Endodermal cell (in vitro differentiated cells): ENCODE measurements around the gene CFAP70. TPM values are rescaled to one million over a fixed set of nuclear protein-coding genes. Genes with fewer than 3 reads are reported as not detected.

Source experiments
- DNase-seq: peaks from one replicate; pipeline ENCODE4 v3.0.0-alpha.2; 2017
- H3K27ac ChIP-seq: 2 replicates; pipeline ENCODE4 v1.5.1; 2013; ENCODE audit warnings: mild to moderate bottlenecking, low read depth, low read length, moderate library complexity
- H3K27me3 ChIP-seq: 2 replicates; pipeline ENCODE4 v1.6.1; 2013; ENCODE audit warnings: mild to moderate bottlenecking, low read length, moderate library complexity; ENCODE audit not compliant: insufficient read depth, control insufficient read depth, poor library complexity, severe bottlenecking
- H3K36me3 ChIP-seq: 2 replicates; pipeline ENCODE4 v1.7.0; 2013; ENCODE audit warnings: mild to moderate bottlenecking, low read length, moderate library complexity; ENCODE audit not compliant: control insufficient read depth, insufficient read depth
- H3K4me1 ChIP-seq: one replicate; pipeline ENCODE4 v1.7.0; 2013; ENCODE audit warnings: low read length; ENCODE audit not compliant: control insufficient read depth, insufficient read depth
- H3K4me3 ChIP-seq: 2 replicates; pipeline ENCODE4 v1.5.1; 2013; ENCODE audit warnings: mild to moderate bottlenecking, low read length, moderate library complexity
- H3K9ac ChIP-seq: 2 replicates; pipeline ENCODE4 v1.6.1; 2013; ENCODE audit warnings: mild to moderate bottlenecking, low read length, moderate library complexity; ENCODE audit not compliant: poor library complexity, severe bottlenecking; ENCODE audit errors: extremely low read depth
- H3K9me3 ChIP-seq: 2 replicates; pipeline ENCODE4 v1.6.1; 2013; ENCODE audit warnings: mild to moderate bottlenecking, low read length, moderate library complexity; ENCODE audit not compliant: control insufficient read depth
- H3K27ac Mint-ChIP-seq: 2 replicates; pipeline ENCODE4 v1.8.0; 2020; ENCODE audit warnings: mixed read lengths
- H3K27me3 Mint-ChIP-seq: 2 replicates; pipeline ENCODE4 v1.8.0; 2021; ENCODE audit warnings: mild to moderate bottlenecking, mixed read lengths; ENCODE audit not compliant: insufficient read depth
- H3K36me3 Mint-ChIP-seq: 2 replicates; pipeline ENCODE4 v1.8.0; 2020; ENCODE audit warnings: low read depth, mixed read lengths
- H3K4me1 Mint-ChIP-seq: 2 replicates; pipeline ENCODE4 v1.8.0; 2020; ENCODE audit warnings: mixed read lengths
- H3K4me3 Mint-ChIP-seq: 2 replicates; pipeline ENCODE4 v1.8.0; 2020; ENCODE audit warnings: mild to moderate bottlenecking, moderate library complexity, mixed read lengths
- H3K9me3 Mint-ChIP-seq: 2 replicates; pipeline ENCODE4 v1.8.0; 2020; ENCODE audit warnings: mild to moderate bottlenecking, mixed read lengths
- CTCF ChIP-seq: fragments of 200-600 bp; sonication (generic); conservative IDR thresholded peaks from 2 replicates; pipeline ENCODE4 v1.5.0; 2021; ENCODE audit warnings: antibody characterized with exemption, mild to moderate bottlenecking
- WGBS, 2 experiments: methylation state at CpG; one replicate each; pipeline versions ENCODE4 v1.1.5 to v1.1.7; 2013; ENCODE audit warnings: missing lambda C conversion rate in 2 of 2, mixed read lengths in 1 of 2; ENCODE audit not compliant: insufficient coverage in 1 of 2, insufficient read length in 1 of 2; 5-methylcytosine and 5-hydroxymethylcytosine counted together
- long read RNA-seq, 4 experiments: library from polyadenylated mRNA in 2 of 4; library from RNA in 1 of 4; library from capped mRNA in 1 of 4; stranded (forward) in 3 of 4; unstranded in 1 of 4; transcript quantifications; one replicate each; pipeline ENCODE4 v2.0.0, GENCODE V29; 2020 to 2021; ENCODE audit warnings: inconsistent platforms in 1 of 4
- polyA plus RNA-seq, 2 experiments: library from polyadenylated mRNA; stranded (reverse); fragments of 50-300 nt; gene quantifications; one replicate each; pipeline ENCODE4 v1.2.3, GENCODE V29; 2013
- total RNA-seq, 2 donors: library from RNA; stranded (reverse); fragmentation: NEBNext Ultra II Directional in 1 of 2; extraction: Animal tissue kit (Norgen Biotek cat#: 25700) in 1 of 2; gene quantifications; 2 replicates in 1 of 2; 3 replicates in 1 of 2; pipeline ENCODE4 v1.2.1, GENCODE V29; 2021

CFAP70 gene
- under 1 TPM; 0.58 to 0.77 TPM for total RNA-seq
- polyA plus RNA-seq (2013, experiment 1 of 2) = 0.53 TPM
- polyA plus RNA-seq (2013, experiment 2 of 2) = 0.50 TPM
- long read RNA-seq, experiment 1 = 0 reads
- long read RNA-seq, experiment 2, partial matches to known transcripts = 1 of 2 reads
- long read RNA-seq, experiment 2, other reads (novel, unspliced or antisense) = 1 of 2 reads
- long read RNA-seq, experiment 3, partial matches to known transcripts = 1 of 4 reads
- long read RNA-seq, experiment 3, other reads (novel, unspliced or antisense) = 3 of 4 reads
- long read RNA-seq, experiment 4, partial matches to known transcripts = 2 of 2 reads
- long read RNA-seq, experiment 4, other reads (novel, unspliced or antisense) = 0 of 2 reads

GRCh38 chr10:73358331-73359279 lies at the start of gene CFAP70:
TSS of gene CFAP70 (minus strand) at chr10:73358864. CDS start at chr10:73354796, 4,068 bp downstream.
- no peak within 1 kb of the TSS for H3K27ac ChIP-seq
- 6 to 7% methylated on average over 18 to 44 of the region's 45 CpGs for WGBS, 2 experiments

GRCh38 chr10:73408061-73408460 lies 49.4 kb upstream of the CFAP70 start:
- Histone ChIP-seq H3K4me1 (no peaks in the 10 kb centered on the region), H3K4me3 (no peak overlapping the region), H3K36me3 (peaks cover 22% of the 10 kb centered on the region), H3K27me3 (no peaks in the 10 kb centered on the region), H3K27ac (no peak overlapping the region), H3K9me3 (peaks cover 5% of the 10 kb centered on the region), H3K9ac (no peak overlapping the region)
- DNase-seq = no peak
- Mint-ChIP-seq H3K4me3 (no peak overlapping the region), H3K27me3 (no peaks in the 10 kb centered on the region), H3K4me1 (peaks cover 24% of the 10 kb centered on the region), H3K36me3 (peaks cover 22% of the 10 kb centered on the region), H3K9me3 (no peaks in the 10 kb centered on the region), H3K27ac (no peak overlapping the region)
- 91 to 92% methylated on average over 4 to 5 of the region's 5 CpGs for WGBS, 2 experiments
- TF ChIP-seq CTCF = no peak

More at GRCh38 chr10:73358331-73359279, at the start of gene CFAP70:
- H3K9me3 Mint-ChIP-seq = peaks cover 11% of the 10 kb centered on the region
- H3K4me1 Mint-ChIP-seq = no peaks in the 10 kb centered on the region
- H3K4me3 Mint-ChIP-seq = peak within 1 kb of the TSS; percentile 93
- Histone ChIP-seq H3K36me3 (peaks cover 3% of the 10 kb centered on the region), H3K9me3 (peaks cover 14% of the 10 kb centered on the region), H3K9ac (peak within 1 kb of the TSS; percentile 81), H3K4me1 (no peaks in the 10 kb centered on the region), H3K27me3 (peaks cover 41% of the 10 kb centered on the region), H3K4me3 (peak within 1 kb of the TSS; percentile 83)
- peaks cover 37% of the 10 kb centered on the region for H3K27me3 Mint-ChIP-seq
- TF ChIP-seq CTCF = no peak
- peak; percentile 97 for DNase-seq
- peaks cover 9% of the 10 kb centered on the region for H3K36me3 Mint-ChIP-seq
- H3K27ac Mint-ChIP-seq = peak within 1 kb of the TSS; percentile 99

- 80 to 100% methylated on average over 1 of the region's 1 CpG for WGBS, 2 experiments
- H3K27me3 ChIP-seq = no peaks in the 10 kb centered on the region
- no peak overlapping the region for H3K27ac Mint-ChIP-seq
These were observed 48.8 kb upstream of the CFAP70 start for GRCh38 chr10:73407495-73407894.

More at GRCh38 chr10:73407495-73407894, 48.8 kb upstream of the CFAP70 start:
- H3K36me3 ChIP-seq = peaks cover 22% of the 10 kb centered on the region
- Mint-ChIP-seq H3K4me3 (no peak overlapping the region), H3K27me3 (no peaks in the 10 kb centered on the region), H3K9me3 (peaks cover 3% of the 10 kb centered on the region), H3K36me3 (peaks cover 24% of the 10 kb centered on the region), H3K4me1 (peaks cover 24% of the 10 kb centered on the region)
- peaks cover 5% of the 10 kb centered on the region for H3K9me3 ChIP-seq
- no peak overlapping the region for H3K9ac ChIP-seq
- no peak for DNase-seq
- TF ChIP-seq CTCF = no peak
- H3K4me3 ChIP-seq = no peak overlapping the region
- H3K4me1 ChIP-seq = no peaks in the 10 kb centered on the region
- H3K27ac ChIP-seq = no peak overlapping the region
